Activated naive CD8-positive, alpha-beta T cell treated with anti-CD3 and anti-CD28 coated beads, Interleukin-2, amount 10 ng/mL, durations not matched to agents 7 days and 5 days (primary cell): Measurements from ENCODE around the gene BCL2L11. TPM values are rescaled to one million over a fixed set of nuclear protein-coding genes. Genes with fewer than 3 reads are reported as not detected.

ENCODE experiments used
- ATAC-seq: fragments of 150-1000 bp; cut with Tn5 transposase; one replicate; pipeline ENCODE4 v1.10.0; 2021; ENCODE audit warnings: low read depth, moderate library complexity
- POLR2A ChIA-PET: fragments of 350-600 bp; sonication (Branson Sonifier 250); formaldehyde crosslinking; loops from one replicate; lab custom pipeline; 2021; ENCODE audit warnings: antibody characterized with exemption; lab: Charles Lee
- DNase-seq: peaks from one replicate; pipeline ENCODE4 v3.0.0; 2021
- H3K27ac Mint-ChIP-seq: one replicate; pipeline ENCODE4 v1.8.0; 2022; ENCODE audit warnings: mild to moderate bottlenecking, mixed read lengths
- H3K27me3 Mint-ChIP-seq: one replicate; pipeline ENCODE4 v1.8.0; 2022; ENCODE audit warnings: mild to moderate bottlenecking, moderate library complexity, mixed read lengths
- H3K36me3 Mint-ChIP-seq: one replicate; pipeline ENCODE4 v1.8.0; 2021; ENCODE audit warnings: mild to moderate bottlenecking, mixed read lengths
- H3K4me1 Mint-ChIP-seq: one replicate; pipeline ENCODE4 v1.8.0; 2021; ENCODE audit warnings: mixed read lengths
- H3K4me3 Mint-ChIP-seq: one replicate; pipeline ENCODE4 v1.8.0; 2022; ENCODE audit warnings: mild to moderate bottlenecking, moderate library complexity, mixed read lengths
- H3K9me3 Mint-ChIP-seq: one replicate; pipeline ENCODE4 v1.8.0; 2021; ENCODE audit warnings: mixed read lengths
- total RNA-seq, 2 experiments: library from RNA; stranded (reverse); gene quantifications; one replicate each; pipeline ENCODE4 v1.2.3, GENCODE V29; 2021

The BCL2L11 gene
- total RNA-seq, 2 experiments from 2014 or later = 17.2 to 21.1 TPM

DNA sequence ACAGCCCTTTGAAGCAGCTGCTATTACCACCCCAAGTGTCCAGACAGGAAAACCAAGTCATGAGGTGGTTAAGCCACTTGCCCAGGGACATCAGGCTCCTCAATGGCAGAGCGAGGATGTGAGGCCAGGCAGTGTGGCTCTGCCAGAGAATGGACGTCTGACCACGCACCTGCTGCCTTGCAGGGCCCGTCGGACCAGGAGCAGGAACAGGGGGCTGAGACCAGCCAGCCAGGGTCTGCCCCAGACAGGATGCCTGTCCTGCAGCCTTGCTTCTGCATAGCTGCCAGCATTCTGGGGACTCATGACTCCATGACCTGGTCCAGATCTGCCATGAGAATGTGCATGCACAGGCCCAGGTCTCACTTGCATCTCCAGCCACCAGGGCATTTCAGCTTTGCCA is 52.0 kb downstream of the BCL2L11 start:
- POLR2A ChIA-PET = no interaction called here
- H3K27me3 Mint-ChIP-seq = peaks cover 25% of the 10 kb centered on the region
- H3K9me3 Mint-ChIP-seq = no peaks in the 10 kb centered on the region
- DNase-seq (no peak), ATAC-seq (no peak)
- no peak overlapping the region for H3K27ac Mint-ChIP-seq
- H3K36me3 Mint-ChIP-seq = peaks cover 2% of the 10 kb centered on the region
- H3K4me3 Mint-ChIP-seq = no peak overlapping the region
- peaks cover 12% of the 10 kb centered on the region for H3K4me1 Mint-ChIP-seq

DNA sequence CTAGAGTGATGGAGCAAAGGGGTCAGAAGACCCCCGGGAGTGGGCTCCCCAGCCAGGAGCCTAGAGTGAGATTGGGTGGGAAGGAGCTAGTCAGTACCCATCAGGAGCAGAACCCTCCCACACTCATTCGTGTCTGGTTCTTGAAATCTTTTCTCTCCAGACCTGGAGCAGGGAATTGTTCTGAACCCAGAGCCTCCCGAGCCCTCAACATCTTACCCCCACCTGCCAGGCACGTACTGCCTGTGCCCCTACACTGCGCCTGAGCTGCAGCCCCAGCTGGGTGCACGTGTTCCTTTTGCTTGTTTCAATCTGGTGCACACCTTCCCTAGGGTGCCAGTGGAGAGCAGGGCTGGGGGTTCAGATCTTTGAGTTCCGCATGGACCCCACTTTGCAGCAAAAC is 52.6 kb downstream of the BCL2L11 start:
- H3K27me3 Mint-ChIP-seq = peaks cover 27% of the 10 kb centered on the region
- H3K9me3 Mint-ChIP-seq = no peaks in the 10 kb centered on the region
- H3K4me1 Mint-ChIP-seq = peaks cover 8% of the 10 kb centered on the region
- DNase-seq (no peak), ATAC-seq (no peak)
- H3K4me3 Mint-ChIP-seq = no peak overlapping the region
- H3K36me3 Mint-ChIP-seq = peaks cover 2% of the 10 kb centered on the region
- POLR2A ChIA-PET = no interaction called here
- H3K27ac Mint-ChIP-seq = no peak overlapping the region

DNA sequence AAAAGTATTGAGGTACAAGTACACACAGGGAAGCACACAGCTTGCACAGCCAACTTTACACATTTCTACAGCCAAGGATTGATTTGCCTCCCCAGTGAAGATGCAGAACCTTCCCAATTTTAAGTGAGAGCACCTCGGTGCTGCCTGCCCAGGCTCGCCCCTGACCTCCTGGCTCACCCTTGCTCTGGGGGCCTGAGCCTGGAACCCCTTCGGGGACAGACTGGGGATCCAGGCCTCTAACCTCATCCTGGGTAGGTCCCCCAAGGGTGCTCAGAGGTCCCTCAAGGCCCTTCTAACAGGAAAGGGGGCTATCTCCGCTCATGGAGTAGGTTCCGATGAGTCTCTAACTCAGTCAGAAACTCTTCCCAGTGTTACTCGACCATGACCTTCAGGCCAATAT is 53.1 kb downstream of the BCL2L11 start:
- Mint-ChIP-seq H3K36me3 (peaks cover 2% of the 10 kb centered on the region), H3K27ac (no peak overlapping the region), H3K27me3 (peaks cover 27% of the 10 kb centered on the region), H3K4me1 (peaks cover 4% of the 10 kb centered on the region), H3K9me3 (no peaks in the 10 kb centered on the region), H3K4me3 (no peak overlapping the region)
- POLR2A ChIA-PET = no interaction called here
- DNase-seq (no peak), ATAC-seq (no peak)

DNA sequence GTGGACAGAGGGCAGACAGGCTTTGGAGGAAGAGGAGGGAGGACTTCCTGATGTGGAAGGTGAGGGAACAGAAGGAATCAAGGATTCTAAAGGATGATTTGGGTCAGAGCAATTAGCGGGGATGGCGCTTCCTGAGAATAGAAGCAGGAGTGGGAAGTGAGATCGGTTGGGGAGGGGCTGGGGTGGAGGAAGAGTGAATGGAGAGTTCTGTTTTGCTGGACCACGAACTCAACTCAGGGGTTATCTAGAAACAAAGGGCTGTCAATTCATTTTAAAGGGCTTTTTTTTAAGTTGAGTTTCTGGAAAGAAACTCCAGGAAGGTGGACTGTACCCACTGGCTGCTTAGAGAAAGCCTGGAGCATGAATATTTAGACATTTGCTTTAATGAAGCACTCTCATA is 54.9 kb downstream of the BCL2L11 start:
- Mint-ChIP-seq H3K27ac (no peak overlapping the region), H3K9me3 (no peaks in the 10 kb centered on the region), H3K4me3 (no peak overlapping the region), H3K4me1 (no peaks in the 10 kb centered on the region), H3K27me3 (peaks cover 19% of the 10 kb centered on the region), H3K36me3 (no peaks in the 10 kb centered on the region)
- POLR2A ChIA-PET = no interaction called here
- ATAC-seq (no peak), DNase-seq (no peak)

DNA sequence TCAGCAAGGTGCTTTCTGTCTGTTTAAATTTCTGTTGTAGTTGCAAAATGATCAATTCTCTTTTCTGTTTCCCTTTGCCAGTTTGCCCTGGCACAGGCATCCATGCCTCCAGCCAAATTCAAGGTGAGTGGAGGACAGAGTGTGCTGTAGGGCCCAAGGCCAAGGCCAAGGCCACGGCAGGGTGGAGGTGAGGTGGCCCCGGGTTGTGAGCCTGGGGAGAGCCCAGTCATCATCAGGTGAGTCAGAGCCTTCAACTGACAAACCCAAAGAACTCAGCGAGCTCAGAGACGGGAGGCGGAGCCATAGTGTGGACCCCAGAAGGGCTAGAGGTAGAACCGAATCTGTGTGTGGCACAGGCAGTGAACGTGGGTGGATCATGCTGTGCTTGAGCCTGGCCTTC is 55.7 kb downstream of the BCL2L11 start:
- Mint-ChIP-seq H3K27me3 (peaks cover 13% of the 10 kb centered on the region), H3K4me1 (no peaks in the 10 kb centered on the region), H3K9me3 (no peaks in the 10 kb centered on the region), H3K36me3 (no peaks in the 10 kb centered on the region), H3K27ac (no peak overlapping the region), H3K4me3 (no peak overlapping the region)
- ATAC-seq = no peak
- DNase-seq = no peak
- POLR2A ChIA-PET = no interaction called here

DNA sequence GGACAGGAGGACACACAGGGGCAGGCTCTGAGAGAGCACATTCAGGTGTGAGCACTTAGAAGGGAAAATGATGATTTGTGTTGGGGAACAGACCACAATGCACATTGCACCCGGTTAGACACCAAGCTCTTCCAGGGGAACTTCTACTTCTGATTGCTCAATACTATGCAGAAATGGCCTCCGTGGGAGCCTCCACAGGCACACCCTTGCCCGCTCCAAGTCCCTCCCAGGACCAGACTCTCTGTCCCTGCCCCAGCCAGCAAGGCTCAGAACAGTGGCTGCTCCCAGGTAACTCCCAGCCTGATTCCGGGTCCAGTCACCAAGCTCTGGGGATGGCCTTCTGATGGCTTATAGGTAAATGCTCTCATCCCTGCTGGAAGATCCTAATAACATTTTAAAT is 56.2 kb downstream of the BCL2L11 start:
- Mint-ChIP-seq H3K27ac (no peak overlapping the region), H3K4me1 (no peaks in the 10 kb centered on the region), H3K4me3 (no peak overlapping the region), H3K36me3 (no peaks in the 10 kb centered on the region), H3K27me3 (peaks cover 8% of the 10 kb centered on the region), H3K9me3 (no peaks in the 10 kb centered on the region)
- DNase-seq = no peak
- POLR2A ChIA-PET = no interaction called here
- ATAC-seq = no peak

DNA sequence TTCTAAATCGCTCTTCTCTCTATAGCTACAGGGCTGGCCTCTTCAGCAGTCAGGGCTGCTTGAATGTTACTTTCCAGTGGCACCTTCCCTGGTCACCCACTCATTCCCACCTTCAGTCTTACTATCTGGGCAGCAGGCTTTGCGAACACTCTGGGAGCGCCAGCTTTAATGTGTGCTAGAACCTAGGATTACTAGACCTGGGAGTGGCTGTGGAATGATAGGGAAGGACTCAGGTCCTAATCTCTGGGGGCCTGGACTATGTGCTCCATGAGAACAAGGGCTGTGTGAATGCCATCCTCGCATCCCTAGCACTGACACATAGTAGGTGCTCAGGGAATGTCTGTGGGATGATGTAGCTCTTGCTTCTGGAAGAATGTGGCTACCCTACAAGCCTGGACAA is 57.6 kb downstream of the BCL2L11 start:
- no peaks in the 10 kb centered on the region for H3K4me1 Mint-ChIP-seq
- DNase-seq (no peak), ATAC-seq (no peak)
- H3K27ac Mint-ChIP-seq = no peak overlapping the region
- H3K9me3 Mint-ChIP-seq = no peaks in the 10 kb centered on the region
- H3K4me3 Mint-ChIP-seq = no peak overlapping the region
- peaks cover 8% of the 10 kb centered on the region for H3K27me3 Mint-ChIP-seq
- POLR2A ChIA-PET = no interaction called here
- H3K36me3 Mint-ChIP-seq = no peaks in the 10 kb centered on the region

DNA sequence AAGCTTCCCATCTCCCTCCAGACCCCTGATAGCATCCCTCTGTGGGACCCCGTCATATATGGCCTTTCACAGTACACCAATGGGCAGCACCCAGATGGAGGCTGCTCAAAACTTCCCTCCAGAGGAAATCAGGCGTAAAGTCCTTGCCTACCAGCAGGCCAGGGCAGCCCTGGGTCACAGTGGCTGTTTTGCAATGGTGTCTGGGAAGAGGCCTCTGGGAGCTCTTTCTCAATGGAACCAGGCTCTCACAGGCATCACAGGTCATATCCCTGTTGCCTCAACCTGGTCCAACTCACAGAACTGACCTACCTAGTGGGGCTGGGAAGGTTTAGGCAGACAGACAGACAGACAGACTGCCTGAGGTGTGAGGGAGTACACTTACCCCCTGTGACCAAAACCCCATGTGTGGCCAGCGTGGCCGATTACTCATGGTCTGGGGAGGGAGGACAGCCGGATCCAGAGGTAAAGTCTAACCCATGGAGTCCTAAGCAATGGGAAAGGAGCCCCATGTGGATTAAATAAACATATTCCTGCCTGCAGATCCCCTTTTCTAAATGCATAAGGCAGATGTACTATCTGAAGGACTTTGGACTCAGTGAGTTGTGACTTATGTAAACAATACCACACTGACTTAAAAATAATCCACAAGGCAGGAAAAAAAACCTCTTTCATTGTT is 58.2 kb downstream of the BCL2L11 start:
- Mint-ChIP-seq H3K27me3 (peaks cover 8% of the 10 kb centered on the region), H3K36me3 (no peaks in the 10 kb centered on the region), H3K4me3 (no peak overlapping the region), H3K9me3 (no peaks in the 10 kb centered on the region), H3K4me1 (no peaks in the 10 kb centered on the region), H3K27ac (no peak overlapping the region)
- ATAC-seq = no peak
- POLR2A ChIA-PET = no interaction called here
- DNase-seq = no peak

DNA sequence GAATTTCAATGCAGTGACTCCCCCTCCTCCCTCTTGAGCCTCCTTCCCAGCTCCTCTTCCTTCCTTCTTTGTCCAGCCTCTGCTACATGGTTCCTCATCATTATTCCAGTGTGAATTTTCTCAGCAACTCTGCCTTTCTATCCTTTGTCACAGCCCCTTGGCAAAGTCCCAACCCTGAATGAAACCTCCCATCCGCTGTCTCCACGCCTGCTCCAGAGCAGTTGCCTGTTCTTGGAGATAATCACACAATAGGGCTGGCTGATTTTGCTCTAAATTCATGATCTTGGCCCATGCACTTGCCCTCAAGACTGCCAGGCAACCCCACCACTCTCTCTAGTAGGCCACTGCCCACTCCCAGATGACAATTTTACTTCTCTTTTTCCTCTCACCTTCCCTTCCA is 61.4 kb downstream of the BCL2L11 start:
- no peaks in the 10 kb centered on the region for H3K9me3 Mint-ChIP-seq
- H3K4me3 Mint-ChIP-seq = no peak overlapping the region
- H3K27ac Mint-ChIP-seq = no peak overlapping the region
- no peak for DNase-seq
- H3K4me1 Mint-ChIP-seq = no peaks in the 10 kb centered on the region
- POLR2A ChIA-PET = no interaction called here
- ATAC-seq = no peak
- H3K36me3 Mint-ChIP-seq = no peaks in the 10 kb centered on the region
- H3K27me3 Mint-ChIP-seq = peaks cover 6% of the 10 kb centered on the region

DNA sequence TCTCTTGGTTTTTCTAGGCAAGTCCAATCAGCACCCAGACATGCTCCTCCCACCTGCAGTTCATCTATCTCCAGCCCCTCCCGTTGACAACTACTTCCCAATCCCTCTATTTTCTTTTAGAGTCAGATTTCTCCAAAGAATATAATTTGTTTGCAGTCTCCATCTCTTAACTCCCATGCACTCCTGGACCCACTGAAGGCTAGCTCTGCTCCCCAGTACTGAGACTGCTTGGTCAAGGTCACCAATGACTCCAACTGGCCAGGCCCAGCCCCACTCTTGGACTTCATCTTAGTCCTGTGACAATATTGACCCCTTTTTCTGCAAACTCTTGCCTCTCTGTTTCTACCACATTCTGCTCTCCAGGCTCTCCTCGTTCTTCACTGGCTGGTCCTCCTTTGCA is 62.0 kb downstream of the BCL2L11 start:
- Mint-ChIP-seq H3K36me3 (no peaks in the 10 kb centered on the region), H3K4me1 (no peaks in the 10 kb centered on the region), H3K4me3 (no peak overlapping the region), H3K27me3 (peaks cover 1% of the 10 kb centered on the region), H3K9me3 (no peaks in the 10 kb centered on the region), H3K27ac (no peak overlapping the region)
- ATAC-seq (no peak), DNase-seq (no peak)
- POLR2A ChIA-PET = no interaction called here

DNA sequence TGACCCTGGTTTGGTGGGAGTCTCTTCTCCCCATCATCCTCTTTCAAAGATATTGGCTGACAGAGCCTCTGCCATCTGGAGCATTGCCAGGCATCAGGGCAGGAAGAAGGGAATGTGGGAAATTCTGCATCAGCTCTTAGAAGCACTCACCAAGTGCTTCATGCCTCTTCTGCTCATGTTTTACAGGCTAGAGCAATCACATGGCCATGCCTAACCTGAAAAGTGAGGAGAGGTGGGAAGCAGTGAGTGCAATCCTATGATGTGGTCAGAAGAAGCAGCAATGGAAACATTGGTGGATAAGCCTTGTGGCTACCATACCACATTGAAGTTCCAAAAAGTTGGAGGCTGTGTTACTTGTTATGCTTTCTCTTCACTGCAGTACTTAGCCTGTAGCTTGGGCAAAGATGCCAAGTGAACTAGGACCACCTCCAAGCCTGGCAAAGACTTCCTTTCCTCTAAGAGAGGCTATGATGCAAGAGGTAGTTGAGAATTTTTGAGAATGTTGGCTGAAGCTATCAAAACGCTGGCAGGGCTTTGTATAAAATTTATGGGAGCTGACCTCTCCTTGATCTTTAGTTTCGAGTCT is 64.1 kb downstream of the BCL2L11 start:
- Mint-ChIP-seq H3K9me3 (no peaks in the 10 kb centered on the region), H3K27ac (no peak overlapping the region), H3K27me3 (no peaks in the 10 kb centered on the region), H3K36me3 (no peaks in the 10 kb centered on the region), H3K4me1 (no peaks in the 10 kb centered on the region), H3K4me3 (no peak overlapping the region)
- no peak for DNase-seq
- POLR2A ChIA-PET = no interaction called here
- ATAC-seq = no peak

DNA sequence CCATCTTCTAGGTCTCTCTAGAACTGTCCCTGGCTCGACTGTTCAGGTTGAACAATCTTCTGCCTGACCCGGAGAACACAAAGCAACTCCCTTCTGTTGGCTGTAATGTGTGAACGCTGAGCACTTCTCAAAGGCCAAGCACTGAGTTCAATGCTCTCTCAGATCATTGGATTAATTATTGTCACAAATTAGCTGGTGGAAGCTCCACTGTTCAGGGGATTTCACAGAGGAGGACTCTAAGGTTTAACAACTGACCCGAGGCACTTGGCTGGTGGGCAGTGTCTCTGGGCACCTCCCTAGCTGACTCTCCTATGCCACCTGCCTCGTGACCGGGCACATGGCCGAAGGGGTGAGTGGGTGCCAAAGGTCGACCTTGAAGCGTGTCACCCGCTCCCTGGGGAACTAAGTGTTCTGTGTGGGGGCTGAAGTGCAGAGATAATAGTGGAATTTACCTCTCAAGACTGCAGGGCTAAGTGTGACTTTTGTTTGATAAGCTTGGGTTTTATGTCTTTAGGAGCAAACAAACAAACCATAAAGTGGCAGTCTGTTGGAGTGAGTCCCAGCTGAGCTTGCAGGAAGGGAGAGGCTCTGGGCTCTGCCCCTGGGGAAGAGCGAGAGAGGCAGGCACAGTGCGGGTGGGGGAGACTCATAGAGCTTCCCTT is 64.8 kb downstream of the BCL2L11 start:
- POLR2A ChIA-PET = no interaction called here
- Mint-ChIP-seq H3K9me3 (no peaks in the 10 kb centered on the region), H3K27ac (no peak overlapping the region), H3K4me3 (no peak overlapping the region), H3K36me3 (no peaks in the 10 kb centered on the region), H3K4me1 (no peaks in the 10 kb centered on the region), H3K27me3 (no peaks in the 10 kb centered on the region)
- ATAC-seq (no peak), DNase-seq (no peak)

DNA sequence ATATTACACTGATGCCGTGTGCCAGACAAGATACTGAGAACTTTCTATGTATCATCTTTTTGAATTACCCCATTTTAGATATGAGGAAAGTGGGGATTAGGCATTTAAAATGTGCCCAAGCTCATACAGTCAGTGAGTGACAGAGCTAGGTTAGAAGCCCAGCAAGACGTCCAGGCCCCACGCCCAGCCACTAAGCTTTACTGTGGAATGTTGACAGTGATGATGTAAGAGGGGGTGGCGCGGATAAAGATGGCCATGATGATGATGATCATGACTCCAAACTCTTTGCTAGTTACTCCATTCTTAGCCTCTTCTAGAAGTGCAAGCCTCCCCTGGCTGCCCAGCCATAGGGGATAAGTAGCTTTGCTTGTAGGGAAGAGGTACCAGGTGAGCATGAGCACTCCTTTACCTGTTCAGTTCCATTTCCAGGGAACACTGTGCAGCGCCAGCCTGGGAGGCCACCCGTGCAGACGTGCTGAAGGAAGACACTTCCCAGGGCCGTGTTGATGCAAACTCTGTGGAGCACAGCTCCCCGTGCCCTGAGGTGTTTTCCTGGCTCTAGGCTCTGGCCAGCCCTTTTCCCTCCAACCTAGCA is 65.5 kb downstream of the BCL2L11 start:
- Mint-ChIP-seq H3K27ac (no peak overlapping the region), H3K4me3 (no peak overlapping the region), H3K9me3 (no peaks in the 10 kb centered on the region), H3K4me1 (no peaks in the 10 kb centered on the region), H3K36me3 (no peaks in the 10 kb centered on the region), H3K27me3 (no peaks in the 10 kb centered on the region)
- ATAC-seq = no peak
- POLR2A ChIA-PET = no interaction called here
- no peak for DNase-seq

DNA sequence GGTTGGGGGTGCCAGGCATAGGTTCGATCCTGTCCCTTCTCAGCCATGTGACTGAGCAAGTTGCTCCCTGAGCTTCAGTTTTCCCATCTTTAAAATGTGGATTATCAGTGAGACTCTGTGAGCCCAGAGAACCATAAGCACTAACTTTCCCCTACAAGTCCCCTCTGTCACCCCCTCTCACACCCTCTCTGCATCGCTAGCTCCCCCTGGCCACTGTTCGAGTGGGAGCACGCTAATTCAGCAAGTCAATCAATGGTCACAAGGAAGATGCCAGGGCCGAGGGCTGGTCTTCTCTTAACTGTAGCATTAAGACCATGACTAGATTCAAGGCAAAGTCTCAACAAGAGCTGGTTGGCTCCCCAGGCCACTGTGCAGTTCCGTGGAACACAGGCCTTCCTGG is 66.2 kb downstream of the BCL2L11 start:
- Mint-ChIP-seq H3K27me3 (no peaks in the 10 kb centered on the region), H3K36me3 (no peaks in the 10 kb centered on the region), H3K9me3 (no peaks in the 10 kb centered on the region), H3K4me3 (no peak overlapping the region), H3K4me1 (peaks cover under 1% of the 10 kb centered on the region), H3K27ac (no peak overlapping the region)
- ATAC-seq = no peak
- POLR2A ChIA-PET = no interaction called here
- no peak for DNase-seq
